Astrocyte (in vitro differentiated cells and primary cell): ENCODE data around the gene LOXL4. TPM values are rescaled to one million over a fixed set of nuclear protein-coding genes. Genes with fewer than 3 reads are reported as not detected.
A peak's percentile ranks its signal among the peaks of the same experiment; 100 is the strongest.

ENCODE experiments used
- DNase-seq: peaks from one replicate; pipeline ENCODE4 v3.0.0-alpha.2; 2010; ENCODE audit warnings: low read depth
- FAIRE-seq: peaks from 2 replicates; lab custom pipeline; 2011; peaks lifted over from hg19 to GRCh38; lab: Jason Lieb, UNC
- H2AFZ ChIP-seq: 2 replicates; pipeline ENCODE4 v1.6.0; 2012; ENCODE audit warnings: low read depth, low read length, inconsistent platforms
- H3K27ac ChIP-seq: 2 replicates; pipeline ENCODE4 v1.5.1; 2011; ENCODE audit warnings: low read depth, low read length, inconsistent platforms
- H3K27me3 ChIP-seq: 2 replicates; pipeline ENCODE4 v1.6.0; 2011; ENCODE audit warnings: low read length, inconsistent platforms; ENCODE audit not compliant: insufficient read depth
- H3K36me3 ChIP-seq: 2 replicates; pipeline ENCODE4 v1.5.1; 2011; ENCODE audit warnings: low read length, inconsistent platforms; ENCODE audit not compliant: insufficient read depth
- H3K4me1 ChIP-seq: 2 replicates; pipeline ENCODE4 v1.5.1; 2011; ENCODE audit warnings: low read length, inconsistent platforms; ENCODE audit not compliant: insufficient read depth
- H3K4me2 ChIP-seq: 2 replicates; pipeline ENCODE4 v1.6.0; 2012; ENCODE audit warnings: low read length, inconsistent platforms
- H3K4me3 ChIP-seq: 2 replicates; pipeline ENCODE4 v1.5.1; 2011; ENCODE audit warnings: low read depth, mild to moderate bottlenecking, low read length, inconsistent platforms; ENCODE audit not compliant: insufficient read depth
- H3K79me2 ChIP-seq: 2 replicates; pipeline ENCODE4 v1.6.0; 2012; ENCODE audit warnings: mild to moderate bottlenecking, low read length, inconsistent platforms; ENCODE audit not compliant: insufficient read depth
- H3K9ac ChIP-seq: 2 replicates; pipeline ENCODE4 v1.6.0; 2012; ENCODE audit warnings: mild to moderate bottlenecking, low read length, inconsistent platforms
- H3K9me3 ChIP-seq: 2 replicates; pipeline ENCODE4 v1.5.1; 2012; ENCODE audit warnings: low read depth, mild to moderate bottlenecking, low read length, inconsistent platforms; ENCODE audit not compliant: insufficient read depth
- H4K20me1 ChIP-seq: 2 replicates; pipeline ENCODE4 v1.6.0; 2012; ENCODE audit warnings: low read length, inconsistent platforms; ENCODE audit not compliant: insufficient read depth
- H3K27ac Mint-ChIP-seq: one replicate; pipeline ENCODE4 v1.8.0; 2021; ENCODE audit warnings: mild to moderate bottlenecking, mixed read lengths; ENCODE audit not compliant: unreplicated experiment
- H3K27me3 Mint-ChIP-seq: one replicate; pipeline ENCODE4 v1.8.0; 2021; ENCODE audit warnings: low read depth, mixed read lengths; ENCODE audit not compliant: unreplicated experiment
- H3K36me3 Mint-ChIP-seq: one replicate; pipeline ENCODE4 v1.8.0; 2021; ENCODE audit warnings: low read depth, mixed read lengths; ENCODE audit not compliant: unreplicated experiment
- H3K4me1 Mint-ChIP-seq: one replicate; pipeline ENCODE4 v1.8.0; 2021; ENCODE audit warnings: low read depth, mixed read lengths; ENCODE audit not compliant: unreplicated experiment
- H3K4me3 Mint-ChIP-seq: one replicate; pipeline ENCODE4 v1.8.0; 2021; ENCODE audit warnings: mild to moderate bottlenecking, moderate library complexity, mixed read lengths; ENCODE audit not compliant: unreplicated experiment
- H3K9me3 Mint-ChIP-seq: one replicate; pipeline ENCODE4 v1.8.0; 2021; ENCODE audit warnings: mild to moderate bottlenecking, mixed read lengths; ENCODE audit not compliant: unreplicated experiment
- CTCF ChIP-seq: IDR thresholded peaks from 2 replicates; pipeline ENCODE4 v1.5.1; 2011; ENCODE audit warnings: low read depth, mild to moderate bottlenecking, inconsistent platforms, low read length, moderate library complexity; ENCODE audit not compliant: insufficient read depth
- EZH2 ChIP-seq: IDR thresholded peaks from 2 replicates; pipeline ENCODE4 v1.6.1; 2012; ENCODE audit warnings: mild to moderate bottlenecking, low read length, inconsistent platforms; ENCODE audit not compliant: insufficient read depth
- total RNA-seq: library from RNA; stranded (reverse); gene quantifications from 2 replicates; pipeline ENCODE4 v1.2.1, GENCODE V29; 2021

LOXL4 gene
- total RNA-seq, 1 donor from 2014 or later, result 26.6 TPM

- H3K4me3 Mint-ChIP-seq, result no peak overlapping the region
- peak overlapping the region; percentile 22 for H3K4me2 ChIP-seq
- no peak overlapping the region for H2AFZ ChIP-seq
These were observed 27.9 kb upstream of the LOXL4 start for GRCh38 chr10:98295907-98296306.

GRCh38 chr10:98295401-98295811 lies 27.4 kb upstream of the LOXL4 start:
- Mint-ChIP-seq H3K9me3 (no peaks in the 10 kb centered on the region), H3K27ac (peak overlapping the region; percentile 28), H3K4me3 (no peak overlapping the region), H3K4me1 (peaks cover 25% of the 10 kb centered on the region), H3K36me3 (no peaks in the 10 kb centered on the region), H3K27me3 (peaks cover 28% of the 10 kb centered on the region)
- FAIRE-seq, result no peak
- TF ChIP-seq EZH2 (no peak), CTCF (no peak)
- no peaks in the 10 kb centered on the region for H3K4me1 ChIP-seq
- H3K9me3 ChIP-seq, result no peaks in the 10 kb centered on the region
- no peak overlapping the region for H3K4me3 ChIP-seq
- DNase-seq, result no peak
- H4K20me1 ChIP-seq, result no peaks in the 10 kb centered on the region
- peak overlapping the region; percentile 22 for H3K4me2 ChIP-seq
- no peak overlapping the region for H3K9ac ChIP-seq
- no peak overlapping the region for H2AFZ ChIP-seq
- peaks cover 23% of the 10 kb centered on the region for H3K27me3 ChIP-seq
- H3K36me3 ChIP-seq, result no peaks in the 10 kb centered on the region
- no peak overlapping the region for H3K27ac ChIP-seq
- H3K79me2 ChIP-seq, result no peaks in the 10 kb centered on the region

More at GRCh38 chr10:98295907-98296306, 27.9 kb upstream of the LOXL4 start:
- H3K4me1 Mint-ChIP-seq, result peaks cover 25% of the 10 kb centered on the region
- TF ChIP-seq EZH2, result no peak
- no peak for TF ChIP-seq CTCF
- Histone ChIP-seq H3K9me3 (no peaks in the 10 kb centered on the region), H3K27ac (no peak overlapping the region), H3K27me3 (peaks cover 25% of the 10 kb centered on the region), H4K20me1 (no peaks in the 10 kb centered on the region), H3K9ac (no peak overlapping the region), H3K4me3 (no peak overlapping the region), H3K79me2 (no peaks in the 10 kb centered on the region), H3K36me3 (no peaks in the 10 kb centered on the region), H3K4me1 (no peaks in the 10 kb centered on the region)
- no peaks in the 10 kb centered on the region for H3K9me3 Mint-ChIP-seq
- H3K36me3 Mint-ChIP-seq, result no peaks in the 10 kb centered on the region
- H3K27me3 Mint-ChIP-seq, result peaks cover 27% of the 10 kb centered on the region
- FAIRE-seq, result no peak
- peak overlapping the region; percentile 28 for H3K27ac Mint-ChIP-seq
- peak; percentile 57 for DNase-seq

- H3K9me3 ChIP-seq, result no peaks in the 10 kb centered on the region
- H2AFZ ChIP-seq, result no peak overlapping the region
- H4K20me1 ChIP-seq, result no peaks in the 10 kb centered on the region
- FAIRE-seq, result no peak
- H3K27me3 Mint-ChIP-seq, result peaks cover 28% of the 10 kb centered on the region
- H3K4me1 Mint-ChIP-seq, result peaks cover 25% of the 10 kb centered on the region
- H3K4me1 ChIP-seq, result no peaks in the 10 kb centered on the region
- no peaks in the 10 kb centered on the region for H3K36me3 ChIP-seq
- H3K27me3 ChIP-seq, result peaks cover 23% of the 10 kb centered on the region
- H3K4me2 ChIP-seq, result no peak overlapping the region
- H3K4me3 ChIP-seq, result no peak overlapping the region
- H3K79me2 ChIP-seq, result no peaks in the 10 kb centered on the region
- no peak overlapping the region for H3K9ac ChIP-seq
- no peak overlapping the region for H3K4me3 Mint-ChIP-seq
- H3K27ac ChIP-seq, result no peak overlapping the region
- DNase-seq, result no peak
- H3K36me3 Mint-ChIP-seq, result no peaks in the 10 kb centered on the region
- H3K27ac Mint-ChIP-seq, result no peak overlapping the region
- TF ChIP-seq EZH2, result no peak
- no peak for TF ChIP-seq CTCF
- no peaks in the 10 kb centered on the region for H3K9me3 Mint-ChIP-seq
These were observed 26.3 kb upstream of the LOXL4 start for GRCh38 chr10:98294270-98294627.
